Stimulated activated CD4-positive, alpha-beta T cell treated with anti-CD3 and anti-CD28 coated beads, Interleukin-2, amount 100 ng/mL, for 48 hours (primary cell): ENCODE results near the gene AURKA.

ENCODE experiments used
- DNase-seq, 2 donors: peaks; one replicate each; pipeline ENCODE4 v3.0.0-alpha.2; 2020

Gene AURKA

GRCh38 chr20:56389807-56390206 lies 2.2 kb downstream of the AURKA start:
- DNase-seq, result no peak

GRCh38 chr20:56388882-56389281 lies 3.1 kb downstream of the AURKA start:
- no peak for DNase-seq

GRCh38 chr20:56386219-56386618 lies 5.8 kb downstream of the AURKA start:
- no peak for DNase-seq

GRCh38 chr20:56385130-56385529 lies 6.9 kb downstream of the AURKA start:
- no peak for DNase-seq

GRCh38 chr20:56383334-56383733 lies 8.7 kb downstream of the AURKA start:
- DNase-seq, result no peak

GRCh38 chr20:56382696-56383095 lies 9.3 kb downstream of the AURKA start:
- no peak for DNase-seq

- no peak for DNase-seq
These were observed 10.5 kb downstream of the AURKA start for GRCh38 chr20:56381501-56381900.

- DNase-seq, result no peak
These were observed 11.6 kb downstream of the AURKA start for GRCh38 chr20:56380375-56380774.

GRCh38 chr20:56378386-56378785 lies 13.6 kb downstream of the AURKA start:
- DNase-seq, result no peak

GRCh38 chr20:56376331-56376730 lies 15.7 kb downstream of the AURKA start:
- no peak for DNase-seq

GRCh38 chr20:56373942-56374341 lies 18.1 kb downstream of the AURKA start:
- DNase-seq, result no peak

- DNase-seq, result no peak
These were observed 19.2 kb downstream of the AURKA start for GRCh38 chr20:56372850-56373249.

- DNase-seq, result no peak
These were observed 20.0 kb downstream of the AURKA start for GRCh38 chr20:56371977-56372376.

- DNase-seq, result no peak
These were observed 22.8 kb downstream of the AURKA start for GRCh38 chr20:56369179-56369578.

GRCh38 chr20:56368351-56369134 lies 23.5 kb downstream of the AURKA start:
- no peak for DNase-seq

- no peak for DNase-seq
These were observed 28.5 kb downstream of the AURKA start for GRCh38 chr20:56363491-56363890.

- no peak for DNase-seq
These were observed 29.1 kb downstream of the AURKA start for GRCh38 chr20:56362833-56363413.

- no peak for DNase-seq
These were observed 30.1 kb downstream of the AURKA start for GRCh38 chr20:56361900-56362299.

GRCh38 chr20:56360908-56361205 lies 31.2 kb downstream of the AURKA start:
- no peak for DNase-seq

- DNase-seq, result no peak
These were observed 31.7 kb downstream of the AURKA start for GRCh38 chr20:56360133-56360907.

GRCh38 chr20:56359212-56360132 lies 32.5 kb downstream of the AURKA start:
- peak; percentile 16 to 21 for DNase-seq

- DNase-seq, result peak; percentile 75 to 83
These were observed 33.3 kb downstream of the AURKA start, which contains the start of gene FAM210B for GRCh38 chr20:56358600-56359211. FAM210B (plus strand) TSS chr20:56358974; CDS start chr20:56359006, 32 bp downstream.
